H9 (cell line): Measurements from ENCODE around the gene NFE2L3. TPM values are rescaled to one million over a fixed set of nuclear protein-coding genes. Genes with fewer than 3 reads are reported as not detected.

Experiments used
- DNase-seq: peaks from one replicate; pipeline ENCODE4 v3.0.0-alpha.2; 2017
- H2AFZ ChIP-seq: one replicate; pipeline ENCODE4 v1.6.1; 2013; ENCODE audit warnings: mild to moderate bottlenecking, low read length, control low read depth, moderate library complexity
- H2AK5ac ChIP-seq: 2 replicates; pipeline ENCODE4 v1.6.1; 2013; ENCODE audit warnings: low read length, control low read depth, mixed read lengths; ENCODE audit not compliant: insufficient read length
- H2BK120ac ChIP-seq: one replicate; pipeline ENCODE4 v1.6.1; 2013; ENCODE audit warnings: low read depth, mild to moderate bottlenecking, low read length, control low read depth, inconsistent platforms; ENCODE audit not compliant: poor library complexity, severe bottlenecking
- H2BK12ac ChIP-seq: 2 replicates; pipeline ENCODE4 v1.6.1; 2013; ENCODE audit warnings: low read length, control low read depth, mixed read lengths, low read depth; ENCODE audit not compliant: insufficient read length
- H2BK15ac ChIP-seq: 2 replicates; pipeline ENCODE4 v1.6.1; 2013; ENCODE audit warnings: low read depth, low read length, control low read depth
- H2BK20ac ChIP-seq: one replicate; pipeline ENCODE4 v1.6.1; 2013; ENCODE audit warnings: low read depth, mild to moderate bottlenecking, low read length, control low read depth, inconsistent platforms; ENCODE audit not compliant: poor library complexity, severe bottlenecking
- H2BK5ac ChIP-seq: 2 replicates; pipeline ENCODE4 v1.6.1; 2013; ENCODE audit warnings: low read length, control low read depth, mixed read lengths; ENCODE audit not compliant: insufficient read length
- H3K14ac ChIP-seq: 2 replicates; pipeline ENCODE4 v1.6.1; 2013; ENCODE audit warnings: low read length, control low read depth; ENCODE audit not compliant: insufficient read depth
- H3K18ac ChIP-seq: 2 replicates; pipeline ENCODE4 v1.6.1; 2013; ENCODE audit warnings: low read depth, mild to moderate bottlenecking, mixed read lengths, low read length, control low read depth; ENCODE audit not compliant: insufficient read length
- H3K23ac ChIP-seq: 2 replicates; pipeline ENCODE4 v1.6.1; 2013; ENCODE audit warnings: low read length, control low read depth, mixed read lengths, low read depth; ENCODE audit not compliant: insufficient read length
- H3K23me2 ChIP-seq: 2 replicates; pipeline ENCODE4 v1.6.1; 2013; ENCODE audit warnings: low read depth, mild to moderate bottlenecking, mixed read lengths, low read length, control low read depth; ENCODE audit not compliant: insufficient read length, poor library complexity, severe bottlenecking
- H3K27ac ChIP-seq: 2 replicates; pipeline ENCODE4 v1.5.1; 2013; ENCODE audit warnings: low read length, control low read depth, mixed read lengths, low read depth; ENCODE audit not compliant: insufficient read length
- H3K27me3 ChIP-seq: 2 replicates; pipeline ENCODE4 v1.6.1; 2013; ENCODE audit warnings: low read length, control low read depth, inconsistent platforms; ENCODE audit not compliant: insufficient read depth
- H3K4ac ChIP-seq: 2 replicates; pipeline ENCODE4 v1.6.1; 2013; ENCODE audit warnings: low read depth, mild to moderate bottlenecking, control low read depth, inconsistent platforms, low read length, moderate library complexity
- H3K4me1 ChIP-seq: 2 replicates; pipeline ENCODE4 v1.6.1; 2013; ENCODE audit warnings: low read length, control low read depth, inconsistent platforms; ENCODE audit not compliant: insufficient read depth
- H3K4me2 ChIP-seq: 2 replicates; pipeline ENCODE4 v1.6.1; 2013; ENCODE audit warnings: low read length, control low read depth, mixed read lengths; ENCODE audit not compliant: insufficient read length, insufficient read depth
- H3K56ac ChIP-seq: 2 replicates; pipeline ENCODE4 v1.6.1; 2013; ENCODE audit warnings: low read depth, mild to moderate bottlenecking, mixed read lengths, low read length, control low read depth; ENCODE audit not compliant: insufficient read length
- H3K79me1 ChIP-seq: 2 replicates; pipeline ENCODE4 v1.6.1; 2013; ENCODE audit warnings: low read depth, mild to moderate bottlenecking, moderate library complexity, low read length, control low read depth, inconsistent platforms; ENCODE audit not compliant: insufficient read depth, poor library complexity, severe bottlenecking
- H3K79me2 ChIP-seq: 2 replicates; pipeline ENCODE4 v1.6.1; 2013; ENCODE audit warnings: low read length, control low read depth, inconsistent platforms; ENCODE audit not compliant: insufficient read depth
- H3K9ac ChIP-seq: 2 replicates; pipeline ENCODE4 v1.6.1; 2013; ENCODE audit warnings: low read length, control low read depth, mixed read lengths; ENCODE audit not compliant: insufficient read length; ENCODE audit errors: extremely low read depth
- H3K9me3 ChIP-seq: one replicate; pipeline ENCODE4 v1.6.1; 2013; ENCODE audit warnings: low read depth, low read length, inconsistent platforms; ENCODE audit not compliant: control insufficient read depth
- H3T11ph ChIP-seq: one replicate; pipeline ENCODE4 v1.6.1; 2013; ENCODE audit warnings: mild to moderate bottlenecking, low read length, control low read depth, inconsistent platforms
- H4K20me1 ChIP-seq: one replicate; pipeline ENCODE4 v1.6.1; 2013; ENCODE audit not compliant: control insufficient read depth, insufficient read length, insufficient read depth
- H4K5ac ChIP-seq: 2 replicates; pipeline ENCODE4 v1.6.1; 2013; ENCODE audit warnings: low read depth, mild to moderate bottlenecking, mixed read lengths, low read length, control low read depth; ENCODE audit not compliant: insufficient read length
- H4K8ac ChIP-seq: replicated peaks from 2 replicates; pipeline ENCODE4 v1.6.1; 2013; ENCODE audit warnings: low read length, control low read depth, mixed read lengths, low read depth; ENCODE audit not compliant: insufficient read length
- H4K91ac ChIP-seq: 2 replicates; pipeline ENCODE4 v1.6.1; 2013; ENCODE audit warnings: low read depth, mild to moderate bottlenecking, moderate library complexity, mixed read lengths, low read length, control low read depth; ENCODE audit not compliant: insufficient read length
- H3K27ac Mint-ChIP-seq, 3 experiments: 2 replicates in 2 of 3; 3 replicates in 1 of 3; pipeline ENCODE4 v1.8.0; 2020 to 2021; ENCODE audit warnings: mixed read lengths in 3 of 3, mild to moderate bottlenecking in 1 of 3, moderate library complexity in 1 of 3
- H3K27me3 Mint-ChIP-seq: 2 replicates; pipeline ENCODE4 v1.8.0; 2021; ENCODE audit warnings: low read depth, mild to moderate bottlenecking, moderate library complexity, mixed read lengths
- H3K36me3 Mint-ChIP-seq, 3 experiments: 2 replicates in 2 of 3; 3 replicates in 1 of 3; pipeline ENCODE4 v1.8.0; 2020 to 2021; ENCODE audit warnings: low read depth in 3 of 3, mixed read lengths in 3 of 3; ENCODE audit not compliant: insufficient read depth in 1 of 3
- H3K4me1 Mint-ChIP-seq, 2 experiments: 2 replicates each; pipeline ENCODE4 v1.8.0; 2020; ENCODE audit warnings: mixed read lengths in 2 of 2
- H3K4me3 Mint-ChIP-seq, 2 experiments: 2 replicates in 1 of 2; 3 replicates in 1 of 2; pipeline ENCODE4 v1.8.0; 2020 to 2021; ENCODE audit warnings: mild to moderate bottlenecking in 2 of 2, mixed read lengths in 2 of 2, moderate library complexity in 1 of 2
- H3K9me3 Mint-ChIP-seq, 2 experiments: 2 replicates in 1 of 2; 3 replicates in 1 of 2; pipeline ENCODE4 v1.8.0; 2020; ENCODE audit warnings: mild to moderate bottlenecking in 2 of 2, mixed read lengths in 2 of 2, moderate library complexity in 1 of 2
- WGBS: extraction: QIAGEN DNeasy Blood & Tissue Kit; methylation state at CpG from one replicate; pipeline ENCODE4 v1.1.7; 2013; ENCODE audit warnings: missing lambda C conversion rate, low lambda C conversion rate, mixed read lengths; ENCODE audit not compliant: insufficient read length; ENCODE audit errors: extremely low coverage; 5-methylcytosine and 5-hydroxymethylcytosine counted together
- total RNA-seq: library from RNA; stranded (reverse); gene quantifications from 2 replicates; pipeline ENCODE4 v1.2.1, GENCODE V29; 2021
- TF ChIP-seq, protein P1 (sequence below): fragments of 200-600 bp; sonication (generic); conservative IDR thresholded peaks from 3 replicates; pipeline ENCODE4 v1.8.0; 2021; ENCODE audit warnings: antibody characterized with exemption, mild to moderate bottlenecking

Gene NFE2L3
- total RNA-seq, 1 experiment from 2014 or later: 46.9 TPM

DNA sequence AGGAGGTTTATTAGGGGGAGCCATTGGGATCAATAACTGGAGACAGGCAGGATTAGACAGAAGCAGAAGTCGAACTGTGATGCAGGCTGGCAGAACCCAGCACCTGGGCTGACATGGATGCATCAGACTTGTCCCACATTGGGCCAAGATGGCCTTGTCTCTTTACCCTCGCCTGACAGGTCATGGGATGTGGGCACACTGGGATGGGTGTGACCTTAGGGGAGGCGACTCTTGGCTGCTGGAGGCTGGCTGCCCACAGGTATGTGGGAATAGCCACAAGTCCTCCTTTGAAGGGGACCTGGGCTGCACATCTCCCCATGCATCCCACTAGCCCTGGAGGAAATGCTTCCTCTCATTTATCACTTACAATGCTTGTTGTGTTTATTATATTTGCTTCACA is 17.3 kb downstream of the NFE2L3 start:
- Histone ChIP-seq H2BK15ac (no peak overlapping the region), H3K18ac (no peak overlapping the region), H4K91ac (no peak overlapping the region), H2BK20ac (no peak overlapping the region), H2AK5ac (no peak overlapping the region), H3K4me2 (peak overlapping the region; percentile 3), H4K20me1 (no peaks in the 10 kb centered on the region), H2AFZ (no peak overlapping the region), H3K56ac (no peak overlapping the region), H3K4me1 (peaks cover 10% of the 10 kb centered on the region), H3K9ac (no peak overlapping the region), H3K4ac (no peak overlapping the region), H4K8ac (no peak overlapping the region), H2BK120ac (no peak overlapping the region), H3K23me2 (no peaks in the 10 kb centered on the region), H3K79me2 (peaks cover 43% of the 10 kb centered on the region), H2BK12ac (no peak overlapping the region), H3T11ph (no peak overlapping the region), H3K27me3 (no peaks in the 10 kb centered on the region), H2BK5ac (peak overlapping the region; percentile 46), H3K23ac (no peak overlapping the region), H3K27ac (no peak overlapping the region), H4K5ac (no peak overlapping the region), H3K14ac (no peak overlapping the region), H3K79me1 (peaks cover 14% of the 10 kb centered on the region), H3K9me3 (no peaks in the 10 kb centered on the region)
- Mint-ChIP-seq H3K27me3 (no peaks in the 10 kb centered on the region), H3K4me1 (peaks cover 19 to 27% of the 10 kb centered on the region in 2 experiments), H3K4me3 (no peak overlapping the region), H3K36me3 (peaks cover 25 to 54% (median 25%) of the 10 kb centered on the region in 3 experiments), H3K27ac (no peak overlapping the region), H3K9me3 (peaks cover 0 to 22% of the 10 kb centered on the region in 2 experiments; a peak in 4 of 5 replicates)
- TF ChIP-seq, protein P1, sequence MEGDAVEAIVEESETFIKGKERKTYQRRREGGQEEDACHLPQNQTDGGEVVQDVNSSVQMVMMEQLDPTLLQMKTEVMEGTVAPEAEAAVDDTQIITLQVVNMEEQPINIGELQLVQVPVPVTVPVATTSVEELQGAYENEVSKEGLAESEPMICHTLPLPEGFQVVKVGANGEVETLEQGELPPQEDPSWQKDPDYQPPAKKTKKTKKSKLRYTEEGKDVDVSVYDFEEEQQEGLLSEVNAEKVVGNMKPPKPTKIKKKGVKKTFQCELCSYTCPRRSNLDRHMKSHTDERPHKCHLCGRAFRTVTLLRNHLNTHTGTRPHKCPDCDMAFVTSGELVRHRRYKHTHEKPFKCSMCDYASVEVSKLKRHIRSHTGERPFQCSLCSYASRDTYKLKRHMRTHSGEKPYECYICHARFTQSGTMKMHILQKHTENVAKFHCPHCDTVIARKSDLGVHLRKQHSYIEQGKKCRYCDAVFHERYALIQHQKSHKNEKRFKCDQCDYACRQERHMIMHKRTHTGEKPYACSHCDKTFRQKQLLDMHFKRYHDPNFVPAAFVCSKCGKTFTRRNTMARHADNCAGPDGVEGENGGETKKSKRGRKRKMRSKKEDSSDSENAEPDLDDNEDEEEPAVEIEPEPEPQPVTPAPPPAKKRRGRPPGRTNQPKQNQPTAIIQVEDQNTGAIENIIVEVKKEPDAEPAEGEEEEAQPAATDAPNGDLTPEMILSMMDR: no peak
- no CpG with 5 or more reads among the region's 3 CpGs for WGBS
- no peak for DNase-seq
